Measurements from ENCODE around the gene KLRG1. TPM values are rescaled to one million over a fixed set of nuclear protein-coding genes. Genes with fewer than 3 reads are reported as not detected.
A peak's percentile ranks its signal among the peaks of the same experiment; 100 is the strongest.

KLRG1 gene
- total and polyA plus RNA-seq, 2 of the 8 experiments (the other 6 are each of a cell fraction or from before 2014, with no cell fraction given): 7.9 to 12.8 TPM

DNA sequence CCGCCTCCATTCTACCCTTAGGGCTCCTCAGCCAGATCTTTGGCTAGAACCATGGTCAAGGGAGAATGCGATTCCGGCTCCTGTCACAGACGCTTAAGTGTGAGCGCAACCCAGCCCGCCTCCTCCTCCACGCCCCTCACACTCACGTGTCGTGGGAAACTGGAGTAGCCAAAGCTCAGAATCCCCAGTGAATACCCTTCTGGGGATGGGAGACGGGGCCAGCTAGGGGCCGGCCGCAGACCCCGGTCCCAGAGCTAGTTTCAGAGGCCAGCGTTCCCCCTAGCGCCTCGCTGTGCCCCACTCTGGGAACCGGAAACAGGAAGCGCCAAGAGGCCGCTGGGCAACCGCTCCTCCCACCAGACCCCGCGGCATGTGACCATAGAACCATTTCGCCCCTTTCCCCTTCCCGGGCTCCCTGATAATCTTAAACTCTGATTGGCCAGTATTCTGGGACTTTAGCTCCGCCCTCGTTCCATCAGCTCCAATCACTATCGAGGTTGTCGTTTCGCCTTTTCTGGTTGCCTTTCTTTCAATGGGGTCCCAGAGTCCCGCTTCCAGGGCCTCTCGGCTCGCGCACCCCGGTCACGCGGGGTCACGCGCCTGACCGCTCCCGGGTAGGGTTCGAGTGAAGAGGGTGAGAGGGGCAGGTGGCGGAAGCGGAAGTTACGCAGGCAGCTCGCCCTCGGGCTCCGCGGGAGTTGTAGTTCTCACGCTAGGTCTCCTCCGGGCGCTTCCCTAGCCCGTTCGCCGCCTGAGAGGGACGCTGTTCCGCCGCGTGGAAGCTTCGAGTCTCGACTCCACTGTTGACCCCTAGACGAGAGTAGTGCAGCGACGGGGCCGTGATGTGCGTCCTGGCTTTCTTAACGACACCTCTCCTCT is 39.8 kb upstream of the KLRG1 start, which contains the start of gene M6PR:
Gene M6PR, minus strand, starts transcription at position 304 of the 879 bp plus-strand sequence. CDS start 3,241 bp downstream, outside the sequence.
- Histone ChIP-seq H3K36me3 (ENCODE audit: control insufficient read depth in 2 of 4, insufficient read depth in 4 of 4, low read length in 3 of 4) (peaks cover 4 to 12% (median 8%) of the 10 kb centered on the region in 4 experiments; a peak in 7 of 8 replicates), H2BK20ac (ENCODE audit: low read length) (no peak within 1 kb of the TSS), H2BK12ac (ENCODE audit: low read depth, low read length) (no peak within 1 kb of the TSS), H3K4me3 (ENCODE audit: extremely low read depth in 1 of 4, insufficient read depth in 2 of 4, low read depth in 3 of 4, low read length in 4 of 4) (peak within 1 kb of the TSS; percentile 61 to 93 (median 90)), H3K9ac (replicated peaks in 1 of 4; ENCODE audit: extremely low read depth in 1 of 4, low read depth in 3 of 4, low read length in 3 of 4) (peak within 1 kb of the TSS; percentile 62 to 96 (median 89)), H2AFZ (ENCODE audit: low read length) (peak within 1 kb of the TSS; percentile 62), H3K23ac (ENCODE audit: insufficient read length) (no peak within 1 kb of the TSS), H3K79me1 (ENCODE audit: low read depth, low read length) (peaks cover 13% of the 10 kb centered on the region), H2BK120ac (replicated peaks; ENCODE audit: low read depth, low read length) (no peak within 1 kb of the TSS), H4K91ac (replicated peaks; ENCODE audit: insufficient read length, low read length) (no peak within 1 kb of the TSS), H3K27me3 (replicated peaks in 1 of 4; ENCODE audit: control insufficient read depth in 3 of 4, extremely low read depth in 1 of 4, insufficient read depth in 3 of 4, low read length in 3 of 4) (no peaks in the 10 kb centered on the region), H3K23me2 (ENCODE audit: low read depth, low read length) (no peaks in the 10 kb centered on the region), H4K8ac (ENCODE audit: extremely low read depth, insufficient read depth, low read length) (peak within 1 kb of the TSS; percentile 99), H3K27ac (ENCODE audit: low read depth, low read length) (peak within 1 kb of the TSS; percentile 97), H4K20me1 (replicated peaks in 1 of 2; ENCODE audit: control insufficient read depth in 1 of 2, insufficient read depth in 2 of 2, low read length in 2 of 2) (peaks cover 2 to 6% of the 10 kb centered on the region in 2 experiments), H3K18ac (ENCODE audit: extremely low read depth, low read length) (peak within 1 kb of the TSS; percentile 78; the same call in 1 of the 2 replicates), H3K56ac (replicated peaks; ENCODE audit: insufficient read length, low read depth, low read length) (peak within 1 kb of the TSS; percentile 8), H2BK5ac (ENCODE audit: low read depth, low read length) (peak within 1 kb of the TSS; percentile 89), H2BK15ac (ENCODE audit: low read length) (no peak within 1 kb of the TSS), H2AK5ac (ENCODE audit: low read depth, low read length) (no peak within 1 kb of the TSS), H3K14ac (ENCODE audit: insufficient read length) (no peak within 1 kb of the TSS), H3K4ac (replicated peaks; ENCODE audit: insufficient read length, low read depth, low read length) (no peak within 1 kb of the TSS), H3K9me3 (ENCODE audit: insufficient read depth in 2 of 2, low read depth in 1 of 2, low read length in 1 of 2) (no peaks in the 10 kb centered on the region), H3K4me2 (ENCODE audit: insufficient read depth in 1 of 2, low read depth in 2 of 2, low read length in 2 of 2) (peak within 1 kb of the TSS; percentile 83 to 88), H3K4me1 (replicated peaks in 1 of 4; ENCODE audit: control insufficient read depth in 3 of 4, insufficient read depth in 4 of 4, low read length in 3 of 4) (no peaks in the 10 kb centered on the region; a peak in 1 of 7 replicates), H3K79me2 (ENCODE audit: control insufficient read depth in 1 of 2, insufficient read depth in 2 of 2, low read length in 2 of 2) (peaks cover 5 to 52% of the 10 kb centered on the region in 2 experiments), H4K5ac (ENCODE audit: insufficient read length, low read depth, low read length) (peak within 1 kb of the TSS; percentile 89)
- POLR2A ChIA-PET (ENCODE audit: partially characterized antibody): interaction anchor here (0.6 to 11.5 kb wide), 20 partner anchors 8 to 268 kb away, joined by 3 to 311 read pairs (median 4); partner anchors contain the start of gene PHC1
- 1% methylated on average over 63 of the region's 66 CpGs; no CpG with 5 or more reads in 1 of the 2 experiments for WGBS, 2 experiments (ENCODE audit: extremely low coverage in 1 of 2, insufficient coverage in 1 of 2, insufficient read length in 1 of 2, insufficient replicate concordance in 2 of 2, low coverage in 1 of 2, low lambda C conversion rate in 2 of 2, missing lambda C conversion rate in 1 of 2)
- DNase-seq (ENCODE audit: low read depth in 1 of 2, low spot score in 2 of 2) (peak; percentile 79 to 94), FAIRE-seq (peak; percentile 60)
- CTCF ChIA-PET (ENCODE audit: partially characterized antibody): interaction anchor here (0.6 to 12.2 kb wide), 8 partner anchors 12 to 115 kb away, joined by 3 to 119 read pairs (median 4); no protein-coding TSS in a partner anchor
- TF ChIP-seq SUZ12 (IDR thresholded peaks at IDR 0.05; ENCODE audit: low read length) (no peak), POLR2A (IDR thresholded peaks at IDR 0.05; ENCODE audit: control extremely low read depth in 1 of 2, low read depth in 2 of 2, low read length in 2 of 2) (peak; percentile 54 to 84), SP1 (IDR thresholded peaks at IDR 0.05; ENCODE audit: low read depth, low read length) (peak; percentile 66), GABPA (IDR thresholded peaks at IDR 0.05; ENCODE audit: borderline replicate concordance, insufficient read depth, low read length) (peak; percentile 95), CEBPB (IDR thresholded peaks at IDR 0.05; ENCODE audit: low read depth, low read length) (no peak), BACH1 (IDR thresholded peaks at IDR 0.05; ENCODE audit: low read length) (peak; percentile 52), KDM5A (IDR thresholded peaks at IDR 0.05; ENCODE audit: low read length) (0 out of 2 replicates have a peak, but pooled peaks have one; percentile 29), BCL11A (IDR thresholded peaks at IDR 0.05; ENCODE audit: low read depth in 2 of 2, low read length in 2 of 2) (no peak)
- TF ChIP-seq, protein P1, sequence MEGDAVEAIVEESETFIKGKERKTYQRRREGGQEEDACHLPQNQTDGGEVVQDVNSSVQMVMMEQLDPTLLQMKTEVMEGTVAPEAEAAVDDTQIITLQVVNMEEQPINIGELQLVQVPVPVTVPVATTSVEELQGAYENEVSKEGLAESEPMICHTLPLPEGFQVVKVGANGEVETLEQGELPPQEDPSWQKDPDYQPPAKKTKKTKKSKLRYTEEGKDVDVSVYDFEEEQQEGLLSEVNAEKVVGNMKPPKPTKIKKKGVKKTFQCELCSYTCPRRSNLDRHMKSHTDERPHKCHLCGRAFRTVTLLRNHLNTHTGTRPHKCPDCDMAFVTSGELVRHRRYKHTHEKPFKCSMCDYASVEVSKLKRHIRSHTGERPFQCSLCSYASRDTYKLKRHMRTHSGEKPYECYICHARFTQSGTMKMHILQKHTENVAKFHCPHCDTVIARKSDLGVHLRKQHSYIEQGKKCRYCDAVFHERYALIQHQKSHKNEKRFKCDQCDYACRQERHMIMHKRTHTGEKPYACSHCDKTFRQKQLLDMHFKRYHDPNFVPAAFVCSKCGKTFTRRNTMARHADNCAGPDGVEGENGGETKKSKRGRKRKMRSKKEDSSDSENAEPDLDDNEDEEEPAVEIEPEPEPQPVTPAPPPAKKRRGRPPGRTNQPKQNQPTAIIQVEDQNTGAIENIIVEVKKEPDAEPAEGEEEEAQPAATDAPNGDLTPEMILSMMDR (IDR thresholded peaks at IDR 0.05; ENCODE audit: control extremely low read depth in 1 of 3, insufficient read depth in 1 of 3, low read depth in 1 of 3, low read length in 3 of 3): peak; percentile 66 to 68 (median 66)

All from H1 (cell line).